SK-N-SH (cell line): ENCODE data around the gene RABGAP1L. TPM values are rescaled to one million over a fixed set of nuclear protein-coding genes. Genes with fewer than 3 reads are reported as not detected.

Experiments used
- CTCF ChIA-PET: fragments of 300-600, 350-600 bp; formaldehyde crosslinking; extraction: SDS; loops from one replicate; lab custom pipeline; 2021; lab: Yijun Ruan, JAX
- POLR2A ChIA-PET: fragments of 350-600 bp; sonication (Branson Sonifier 250); formaldehyde crosslinking; extraction: SDS; loops from one replicate; lab custom pipeline; 2020; ENCODE audit warnings: antibody characterized with exemption, inconsistent platforms; lab: Yijun Ruan, JAX
- DNase-seq: peaks from one replicate; pipeline ENCODE4 v3.0.0; 2012
- H2AFZ ChIP-seq: fragments of 200-600 bp; sonication (generic); 2 replicates; pipeline ENCODE4 v1.8.1; 2016; ENCODE audit warnings: antibody characterized with exemption, mild to moderate bottlenecking, low read depth
- H3F3A ChIP-seq: fragments of 200-600 bp; sonication (generic); replicated peaks from 2 replicates; pipeline ENCODE3; 2016; ENCODE audit warnings: antibody characterized with exemption, mild to moderate bottlenecking; ENCODE audit not compliant: insufficient read depth
- H3K27ac ChIP-seq, 2 experiments: fragments of 200-500 bp in 1 of 2; fragments of 200-600 bp in 1 of 2; sonication (Bioruptor generic) in 1 of 2; sonication (generic), shearing (Covaris generic) in 1 of 2; 2 replicates each; pipeline versions ENCODE4 v1.5.1 to v1.6.1; 2014 to 2016; ENCODE audit warnings: low read depth in 2 of 2, inconsistent platforms in 1 of 2, low read length in 1 of 2, mild to moderate bottlenecking in 1 of 2, mixed read lengths in 1 of 2
- H3K27me3 ChIP-seq: fragments of 200-600 bp; sonication (generic), shearing (Covaris generic); 2 replicates; pipeline ENCODE4 v1.6.1; 2016; ENCODE audit warnings: mixed run types; ENCODE audit not compliant: insufficient read depth
- H3K36me3 ChIP-seq, 2 experiments: fragments of 200-500 bp in 1 of 2; fragments of 200-600 bp in 1 of 2; sonication (Bioruptor generic) in 1 of 2; sonication (generic) in 1 of 2; replicated peaks in 1 of 2; 2 replicates each; pipeline versions ENCODE3 to v1.5.1; 2014 to 2016; ENCODE audit warnings: low read length in 1 of 2, mild to moderate bottlenecking in 1 of 2; ENCODE audit not compliant: insufficient read depth in 2 of 2, control insufficient read depth in 1 of 2
- H3K4me1 ChIP-seq, 2 experiments: fragments of 200-500 bp in 1 of 2; fragments of 200-600 bp in 1 of 2; sonication (Bioruptor generic) in 1 of 2; sonication (generic), shearing (Covaris generic) in 1 of 2; 2 replicates each; pipeline versions ENCODE4 v1.5.1 to v1.6.1; 2014 to 2016; ENCODE audit warnings: low read depth in 1 of 2, low read length in 1 of 2, mixed run types in 1 of 2; ENCODE audit not compliant: insufficient read depth in 2 of 2, control insufficient read depth in 1 of 2
- H3K4me2 ChIP-seq: fragments of 200-600 bp; sonication (generic), shearing (Covaris generic); 2 replicates; pipeline ENCODE4 v1.6.1; 2017; ENCODE audit warnings: mixed run types
- H3K4me3 ChIP-seq, 2 experiments: fragments of 200-500 bp in 1 of 2; fragments of 200-600 bp in 1 of 2; sonication (Bioruptor generic) in 1 of 2; sonication (generic), shearing (Covaris generic) in 1 of 2; 2 replicates each; pipeline versions ENCODE4 v1.5.1 to v1.8.1; 2014 to 2016; ENCODE audit warnings: low read depth in 2 of 2, inconsistent platforms in 1 of 2, low read length in 1 of 2, mild to moderate bottlenecking in 1 of 2, mixed read lengths in 1 of 2, moderate library complexity in 1 of 2
- H3K79me2 ChIP-seq: fragments of 200-600 bp; sonication (generic); 2 replicates; pipeline ENCODE4 v1.8.1; 2017; ENCODE audit warnings: mild to moderate bottlenecking; ENCODE audit not compliant: insufficient read depth
- H3K9ac ChIP-seq: fragments of 200-600 bp; sonication (generic); 2 replicates; pipeline ENCODE4 v1.6.1; 2017; ENCODE audit warnings: mixed run types
- H3K9me2 ChIP-seq: fragments of 200-600 bp; sonication (generic); 2 replicates; pipeline ENCODE4 v1.6.1; 2017; ENCODE audit warnings: mixed run types
- H3K9me3 ChIP-seq: fragments of 200-600 bp; sonication (generic); 2 replicates; pipeline ENCODE4 v1.6.1; 2017; ENCODE audit warnings: mixed run types, mild to moderate bottlenecking, moderate library complexity
- H4K20me1 ChIP-seq: fragments of 200-600 bp; sonication (generic); 2 replicates; pipeline ENCODE4 v1.6.1; 2017; ENCODE audit warnings: mild to moderate bottlenecking, mixed run types; ENCODE audit not compliant: insufficient read depth
- ELF1 ChIP-seq: IDR thresholded peaks from 2 replicates; pipeline ENCODE4 v1.4.0; 2012
- EP300 ChIP-seq, 2 experiments: IDR thresholded peaks; 2 replicates each; pipeline versions ENCODE4 v1.4.0 to v1.6.1; 2012; ENCODE audit warnings: borderline replicate concordance in 1 of 2, low read depth in 1 of 2, low read length in 1 of 2
- FOSL2 ChIP-seq: IDR thresholded peaks from 2 replicates; pipeline ENCODE4 v1.4.0; 2012; ENCODE audit warnings: low read depth, mild to moderate bottlenecking, moderate library complexity, borderline replicate concordance
- FOXJ3 ChIP-seq: sonication (generic); formaldehyde crosslinking; IDR thresholded peaks from 2 replicates; pipeline ENCODE4 v1.5.1; 2020; ENCODE audit warnings: mild to moderate bottlenecking, missing genetic modification reagents
- FOXM1 ChIP-seq: IDR thresholded peaks from 2 replicates; pipeline ENCODE4 v1.4.0; 2012; ENCODE audit warnings: low read depth, mild to moderate bottlenecking
- MEF2A ChIP-seq: IDR thresholded peaks from 2 replicates; pipeline ENCODE4 v1.4.0; 2012; ENCODE audit warnings: low read depth, borderline replicate concordance
- MXI1 ChIP-seq: IDR thresholded peaks from 2 replicates; pipeline ENCODE4 v1.6.1; 2012; ENCODE audit warnings: mild to moderate bottlenecking, low read depth, low read length, improper control_type of control experiment
- RAD21 ChIP-seq: IDR thresholded peaks from 2 replicates; pipeline ENCODE4 v1.6.1; 2012; ENCODE audit warnings: mild to moderate bottlenecking, low read length
- RFX5 ChIP-seq: IDR thresholded peaks from 2 replicates; pipeline ENCODE4 v1.6.1; 2012; ENCODE audit warnings: mild to moderate bottlenecking, improper control_type of control experiment, low read length
- SIN3A ChIP-seq: IDR thresholded peaks from 2 replicates; pipeline ENCODE4 v1.6.1; 2012; ENCODE audit warnings: low read depth, mild to moderate bottlenecking, low read length, moderate library complexity, borderline replicate concordance
- SMC3 ChIP-seq: IDR thresholded peaks from 2 replicates; pipeline ENCODE4 v1.6.1; 2012; ENCODE audit warnings: low read depth, low read length, improper control_type of control experiment
- WGBS: methylation state at CpG from one replicate; pipeline ENCODE4 v1.1.6; 2017; ENCODE audit warnings: low lambda C conversion rate; 5-methylcytosine and 5-hydroxymethylcytosine counted together
- polyA plus RNA-seq, 3 experiments: library from polyadenylated mRNA; depleted of rRNA; stranded (reverse); fragments of >200 nt; gene quantifications; 2 replicates each; pipeline ENCODE4 v1.2.3, GENCODE V29; 2012
- TF ChIP-seq, protein P1 (sequence below): fragments of 150-350 bp; IDR thresholded peaks from 2 replicates; pipeline ENCODE4 v1.6.1; 2016; ENCODE audit warnings: mild to moderate bottlenecking, low read depth, low read length
- TF ChIP-seq, protein P2 (sequence below): IDR thresholded peaks from 2 replicates; pipeline ENCODE4 v1.4.0; 2012; ENCODE audit warnings: low read depth

RABGAP1L gene
- polyA plus RNA-seq, 1 of the 3 experiments (the other 2 are of a cell fraction) = 7.2 TPM

DNA sequence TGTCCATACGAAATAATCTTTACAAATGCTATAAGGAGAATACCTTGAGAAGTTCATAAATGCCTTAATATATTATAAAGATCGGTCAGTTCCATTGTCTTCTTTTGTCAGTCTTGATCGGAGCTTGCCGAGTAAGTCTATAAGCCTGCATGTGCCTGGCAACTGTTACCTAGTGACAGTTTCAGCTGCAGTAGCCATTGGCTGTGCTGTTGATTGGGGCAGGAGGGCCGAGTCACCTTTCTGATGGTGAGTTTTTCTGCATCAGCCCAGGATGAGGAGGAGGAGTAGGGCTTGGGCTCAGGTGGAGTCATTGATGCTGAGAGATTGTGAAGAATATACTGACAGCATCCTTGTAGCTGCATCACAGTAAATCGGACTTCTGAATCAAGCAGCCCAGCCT, 286.5 kb downstream of the RABGAP1L start:
- Histone ChIP-seq H3K27ac (no peak overlapping the region), H3K9me3 (no peaks in the 10 kb centered on the region), H3F3A (no peaks in the 10 kb centered on the region), H3K36me3 (no peaks in the 10 kb centered on the region), H3K9me2 (no peaks in the 10 kb centered on the region), H3K4me1 (no peaks in the 10 kb centered on the region; a peak in 2 of 4 replicates), H4K20me1 (no peaks in the 10 kb centered on the region), H2AFZ (no peak overlapping the region), H3K9ac (no peak overlapping the region), H3K27me3 (no peaks in the 10 kb centered on the region), H3K4me3 (no peak overlapping the region), H3K79me2 (no peaks in the 10 kb centered on the region), H3K4me2 (no peak overlapping the region)
- CTCF ChIA-PET = no interaction called here
- 90% methylated on average over 6 of the region's 6 CpGs for WGBS
- no peak for DNase-seq
- POLR2A ChIA-PET = no interaction called here
- no peak for TF ChIP-seq MXI1
- TF ChIP-seq, protein P1, sequence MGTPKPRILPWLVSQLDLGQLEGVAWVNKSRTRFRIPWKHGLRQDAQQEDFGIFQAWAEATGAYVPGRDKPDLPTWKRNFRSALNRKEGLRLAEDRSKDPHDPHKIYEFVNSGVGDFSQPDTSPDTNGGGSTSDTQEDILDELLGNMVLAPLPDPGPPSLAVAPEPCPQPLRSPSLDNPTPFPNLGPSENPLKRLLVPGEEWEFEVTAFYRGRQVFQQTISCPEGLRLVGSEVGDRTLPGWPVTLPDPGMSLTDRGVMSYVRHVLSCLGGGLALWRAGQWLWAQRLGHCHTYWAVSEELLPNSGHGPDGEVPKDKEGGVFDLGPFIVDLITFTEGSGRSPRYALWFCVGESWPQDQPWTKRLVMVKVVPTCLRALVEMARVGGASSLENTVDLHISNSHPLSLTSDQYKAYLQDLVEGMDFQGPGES = no peak
- peak; percentile 49; the same call in 1 of the 2 replicates for TF ChIP-seq RFX5
- TF ChIP-seq ELF1 = no peak

- no peaks in the 10 kb centered on the region for H3K79me2 ChIP-seq
- no peak within 1 kb of the TSS for H3K27ac ChIP-seq
- no peak within 1 kb of the TSS for H3K9ac ChIP-seq
- H3K9me3 ChIP-seq = no peaks in the 10 kb centered on the region
- no peaks in the 10 kb centered on the region for H3K36me3 ChIP-seq
- no peaks in the 10 kb centered on the region; a peak in 2 of 4 replicates for H3K4me1 ChIP-seq
- no peak for DNase-seq
- POLR2A ChIA-PET = no interaction called here
- CTCF ChIA-PET = no interaction called here
- no peak within 1 kb of the TSS for H3K4me2 ChIP-seq
- no peak for TF ChIP-seq SMC3
- no peak for TF ChIP-seq EP300 (IDR thresholded peaks at IDR 0.05; ENCODE audit: borderline replicate concordance in 1 of 2, low read depth in 1 of 2, low read length in 1 of 2)
- no peak for TF ChIP-seq FOXJ3
- no peak for TF ChIP-seq RAD21
- no peak for TF ChIP-seq FOSL2
- no peak for TF ChIP-seq ELF1
- TF ChIP-seq MEF2A = no peak
- TF ChIP-seq, protein P2, sequence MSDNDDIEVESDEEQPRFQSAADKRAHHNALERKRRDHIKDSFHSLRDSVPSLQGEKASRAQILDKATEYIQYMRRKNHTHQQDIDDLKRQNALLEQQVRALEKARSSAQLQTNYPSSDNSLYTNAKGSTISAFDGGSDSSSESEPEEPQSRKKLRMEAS = no peak
- no peak for TF ChIP-seq FOXM1
- no peak for TF ChIP-seq SIN3A
- TF ChIP-seq RFX5 = no peak
- no peaks in the 10 kb centered on the region for H4K20me1 ChIP-seq
- no peaks in the 10 kb centered on the region for H3F3A ChIP-seq
- H3K27me3 ChIP-seq = no peaks in the 10 kb centered on the region
- no peak within 1 kb of the TSS for H2AFZ ChIP-seq
- no peak within 1 kb of the TSS for H3K4me3 ChIP-seq
- WGBS = 80% methylated on average over 10 of the region's 11 CpGs
- H3K9me2 ChIP-seq = no peaks in the 10 kb centered on the region
Observed at GRCh38 chr1:174447866-174448530, 288.7 kb downstream of the RABGAP1L start, which contains the start of gene GPR52. Gene GPR52, plus strand, starts transcription at chr1:174447964. Its CDS starts 148 bp downstream, at chr1:174448112.
